K562 (cell line): Measurements from ENCODE around the gene TP53I3. TPM values are rescaled to one million over a fixed set of nuclear protein-coding genes. Genes with fewer than 3 reads are reported as not detected.

Source experiments
- ATAC-seq: fragments of 200-7000 bp; cut with Tn5 transposase; 3 replicates; pipeline ENCODE4 v1.9.1; 2020; ENCODE audit warnings: moderate library complexity
- BruUV-seq: library from RNA; stranded (reverse); fragments of 400-500 nt; replicated peaks from 2 replicates; lab custom pipeline; 2021; lab: Mats Ljungman, UMichigan
- CTCF ChIA-PET: fragments of 300-600 bp; formaldehyde crosslinking; extraction: SDS; loops from one replicate; lab custom pipeline; 2021; ENCODE audit warnings: low intra/inter-chr PET ratio; lab: Yijun Ruan, JAX
- POLR2A ChIA-PET: fragments of 300-600, 350-650 bp; sonication (Branson Sonifier 250); formaldehyde crosslinking; extraction: SDS; loops from one replicate; lab custom pipeline; 2021; ENCODE audit warnings: antibody characterized with exemption, inconsistent platforms; lab: Yijun Ruan, JAX
- DNase-seq, 4 experiments: peaks; one replicate each; pipeline versions ENCODE4 v3.0.0 to v3.0.0-alpha.2; 2011 to 2018; ENCODE audit warnings: low spot score in 3 of 4, mixed read lengths in 3 of 4; ENCODE audit errors: extremely low read depth in 1 of 4
- FAIRE-seq: peaks from 2 replicates; lab custom pipeline; 2011; peaks lifted over from hg19 to GRCh38; lab: Jason Lieb, UNC
- H2AFZ ChIP-seq: 2 replicates; pipeline ENCODE4 v1.6.0; 2011; ENCODE audit warnings: low read depth, low read length, control low read depth, inconsistent platforms
- H3K27ac ChIP-seq: fragments of 200-600 bp; 3 replicates; pipeline ENCODE4 v1.8.0; 2011; ENCODE audit warnings: low read depth, mild to moderate bottlenecking, control low read depth, inconsistent platforms, low read length, moderate library complexity, mixed read lengths; ENCODE audit errors: extremely low read depth
- H3K27me3 ChIP-seq, 2 experiments: fragments of 300-600 bp in 1 of 2; 2 replicates in 1 of 2; 3 replicates in 1 of 2; pipeline versions ENCODE4 v1.6.0 to v1.8.0; 2011; ENCODE audit warnings: inconsistent platforms in 2 of 2, low read length in 2 of 2, mild to moderate bottlenecking in 1 of 2, mixed read lengths in 1 of 2, moderate library complexity in 1 of 2; ENCODE audit not compliant: control insufficient read depth in 2 of 2, insufficient read depth in 2 of 2
- H3K36me3 ChIP-seq: fragments of 300-600 bp; 3 replicates; pipeline ENCODE4 v1.8.0; 2011; ENCODE audit warnings: mild to moderate bottlenecking, low read length, inconsistent platforms; ENCODE audit not compliant: control insufficient read depth, insufficient read depth
- H3K4me1 ChIP-seq, 2 experiments: fragments of 200-600 bp in 1 of 2; replicated peaks in 1 of 2; 2 replicates in 1 of 2; 3 replicates in 1 of 2; pipeline versions ENCODE4 v1.5.1 to v1.8.0; 2011; ENCODE audit warnings: inconsistent platforms in 2 of 2, low read length in 2 of 2, mild to moderate bottlenecking in 1 of 2, mixed read lengths in 1 of 2, moderate library complexity in 1 of 2; ENCODE audit not compliant: control insufficient read depth in 2 of 2, insufficient read depth in 2 of 2
- H3K4me2 ChIP-seq: 2 replicates; pipeline ENCODE4 v1.6.1; 2011; ENCODE audit warnings: low read length, control low read depth, inconsistent platforms, mixed read lengths; ENCODE audit not compliant: insufficient read depth
- H3K4me3 ChIP-seq: fragments of 200-600 bp; sonication (generic), shearing (Covaris generic); 2 replicates; pipeline ENCODE4 v1.5.1; 2016; ENCODE audit warnings: control low read depth, inconsistent platforms
- H3K79me2 ChIP-seq: fragments of 200-600 bp; 3 replicates; pipeline ENCODE4 v1.8.0; 2011; ENCODE audit warnings: low read length, inconsistent platforms; ENCODE audit not compliant: control insufficient read depth, insufficient read depth
- H3K9ac ChIP-seq, 2 experiments: 2 replicates each; pipeline versions ENCODE4 v1.6.0 to v1.6.1; 2011; ENCODE audit warnings: low read depth in 2 of 2, low read length in 2 of 2, control low read depth in 1 of 2, inconsistent platforms in 1 of 2, mild to moderate bottlenecking in 1 of 2, mixed read lengths in 1 of 2; ENCODE audit not compliant: insufficient read depth in 1 of 2
- H3K9me1 ChIP-seq: one replicate; pipeline ENCODE4 v1.6.0; 2011; ENCODE audit warnings: inconsistent platforms, mild to moderate bottlenecking, low read length, moderate library complexity; ENCODE audit not compliant: control insufficient read depth, insufficient read depth
- H3K9me3 ChIP-seq: replicated peaks from 2 replicates; pipeline ENCODE4 v1.5.1; 2011; ENCODE audit warnings: low read depth, low read length, inconsistent platforms; ENCODE audit not compliant: control insufficient read depth, insufficient read depth
- H4K20me1 ChIP-seq: replicated peaks from 2 replicates; pipeline ENCODE4 v1.6.1; 2011; ENCODE audit warnings: low read length, inconsistent platforms, mixed read lengths; ENCODE audit not compliant: control insufficient read depth, insufficient read depth
- BCOR ChIP-seq: fragments of 450-650 bp; IDR thresholded peaks from 2 replicates; pipeline ENCODE4 v1.6.1; 2016
- CBX3 ChIP-seq, 2 experiments: IDR thresholded peaks; 1 replicate in 1 of 2; 2 replicates in 1 of 2; pipeline ENCODE4 v1.6.1; 2012; ENCODE audit warnings: inconsistent platforms in 2 of 2, low read length in 2 of 2, borderline replicate concordance in 1 of 2, control low read depth in 1 of 2
- COPS2 ChIP-seq: fragments of 450-650 bp; conservative IDR thresholded peaks from 2 replicates; pipeline ENCODE4 v1.6.1; 2016; ENCODE audit warnings: mild to moderate bottlenecking, moderate library complexity
- E2F5 ChIP-seq: sonication (generic); formaldehyde crosslinking; IDR thresholded peaks from 2 replicates; pipeline ENCODE4 v1.8.0; 2022; ENCODE audit warnings: mild to moderate bottlenecking, missing genetic modification reagents
- FOXA3 ChIP-seq, 2 experiments: fragments of 450-650 bp in 1 of 2; sonication (generic) in 1 of 2; formaldehyde crosslinking; IDR thresholded peaks in 1 of 2; conservative IDR thresholded peaks in 1 of 2; 2 replicates each; pipeline versions ENCODE4 v1.4.0 to v1.8.0; 2020 to 2022; ENCODE audit warnings: mild to moderate bottlenecking in 2 of 2, missing genetic modification reagents in 1 of 2
- GABPB1 ChIP-seq: sonication (generic); formaldehyde crosslinking; IDR thresholded peaks from 2 replicates; pipeline ENCODE4 v1.8.0; 2022; ENCODE audit warnings: mild to moderate bottlenecking, missing genetic modification reagents
- HIVEP1 ChIP-seq: fragments of 250-450 bp; sonication (Bioruptor Pico); IDR thresholded peaks from 2 replicates; pipeline ENCODE4 v1.4.0; 2020; ENCODE audit warnings: mild to moderate bottlenecking
- KLF6 ChIP-seq: fragments of 250-450 bp; sonication (Bioruptor Pico); IDR thresholded peaks from 2 replicates; pipeline ENCODE4 v1.4.0; 2020; ENCODE audit warnings: mild to moderate bottlenecking, moderate library complexity, borderline replicate concordance
- NRF1 ChIP-seq, 2 experiments: fragments of 450-650 bp; IDR thresholded peaks in 1 of 2; conservative IDR thresholded peaks in 1 of 2; 2 replicates each; pipeline ENCODE4 v1.6.1; 2014; ENCODE audit warnings: mild to moderate bottlenecking in 2 of 2
- RBM25 ChIP-seq: fragments of 200-400 bp; formaldehyde crosslinking; IDR thresholded peaks from 2 replicates; pipeline ENCODE4 v1.6.1; 2018; ENCODE audit warnings: low read length, low read depth, moderate library complexity; ENCODE audit not compliant: severe bottlenecking
- SMAD3 ChIP-seq: fragments of 450-650 bp; formaldehyde crosslinking; conservative IDR thresholded peaks from 2 replicates; pipeline ENCODE4 v1.4.0; 2020; ENCODE audit warnings: mild to moderate bottlenecking
- ZBTB17 ChIP-seq: fragments of 450-650 bp; formaldehyde crosslinking; IDR thresholded peaks from 2 replicates; pipeline ENCODE4 v1.4.0; 2020; ENCODE audit warnings: mild to moderate bottlenecking
- ZNF197 ChIP-seq: fragments of 200-800 bp; sonication (Bioruptor generic); IDR thresholded peaks from 2 replicates; pipeline ENCODE4 v1.6.1; 2016; ENCODE audit warnings: low read depth, missing genetic modification characterization, missing compliant biosample characterization
- ZNF23 ChIP-seq: fragments of 250-450 bp; sonication (Bioruptor Pico); IDR thresholded peaks from 2 replicates; pipeline ENCODE4 v1.4.0; 2020; ENCODE audit warnings: mild to moderate bottlenecking
- ZNF253 ChIP-seq: fragments of 250-450 bp; sonication (Bioruptor Pico); conservative IDR thresholded peaks from 2 replicates; pipeline ENCODE4 v1.6.1; 2021; ENCODE audit warnings: mild to moderate bottlenecking
- WGBS: fragments of 100-300 bp; shearing (Covaris generic); methylation state at CpG from one replicate; pipeline ENCODE4 v1.1.6; 2016; ENCODE audit warnings: low coverage, mixed read lengths; ENCODE audit not compliant: insufficient coverage; ENCODE audit errors: missing lambda C conversion rate; 5-methylcytosine and 5-hydroxymethylcytosine counted together
- in situ Hi-C: fragments of 300-500 bp; cut with MboI; formaldehyde crosslinking; loops from 4 replicates; pipeline ENCODE4 v1.15.0; 2018; ENCODE audit warnings: inconsistent platforms, mixed read lengths
- intact Hi-C: fragments of 100-400 bp; cut with micrococcal nuclease; formaldehyde crosslinking; loops from 2 replicates; pipeline ENCODE4 v1.14.2; 2022
- polyA plus RNA-seq, 8 experiments: library from polyadenylated mRNA; depleted of rRNA in 4 of 8; stranded (reverse) in 5 of 8; unstranded in 3 of 8; fragments of >200 nt; fragmentation: Nextera tagmentation in 2 of 8; fragmentation: Illumina TruSeq in 1 of 8; extraction: Ambion mirVana in 2 of 8; extraction: Trizol in 1 of 8; gene quantifications; 2 replicates each; pipeline versions ENCODE4 v1.2.1 to v1.2.3, GENCODE V29; 2011 to 2014; ENCODE audit warnings: inconsistent platforms in 1 of 8, missing spikeins in 1 of 8
- total RNA-seq, 7 experiments: library from RNA; depleted of rRNA in 6 of 7; stranded (reverse); fragments of >200 nt in 6 of 7; fragmentation: Illumina TruSeq in 2 of 7; extraction: Trizol in 2 of 7; gene quantifications; 2 replicates each; pipeline versions ENCODE4 v1.2.1 to v1.2.3, GENCODE V29; 2011 to 2021; ENCODE audit warnings: low replicate concordance in 1 of 7
- TF ChIP-seq, protein P1 (sequence below), 2 experiments: fragments of 200-800 bp in 1 of 2; sonication (Bioruptor generic) in 1 of 2; sonication (generic) in 1 of 2; formaldehyde crosslinking in 1 of 2; IDR thresholded peaks in 1 of 2; conservative IDR thresholded peaks in 1 of 2; 2 replicates each; pipeline versions ENCODE4 v1.5.0 to v1.6.1; 2016 to 2020; ENCODE audit warnings: missing compliant biosample characterization in 1 of 2, missing genetic modification characterization in 1 of 2, missing genetic modification reagents in 1 of 2
- TF ChIP-seq, protein P2 (sequence below): fragments of 450-650 bp; IDR thresholded peaks from one replicate; pipeline ENCODE4 v1.6.1; 2018; ENCODE audit warnings: mild to moderate bottlenecking, moderate library complexity; ENCODE audit not compliant: partially characterized antibody

The TP53I3 gene
- total and polyA plus RNA-seq, 9 of the 15 experiments (the other 6 are each of a cell fraction or from before 2014, with no cell fraction given) = 0.65 to 9.5 (median 5.6) TPM

DNA sequence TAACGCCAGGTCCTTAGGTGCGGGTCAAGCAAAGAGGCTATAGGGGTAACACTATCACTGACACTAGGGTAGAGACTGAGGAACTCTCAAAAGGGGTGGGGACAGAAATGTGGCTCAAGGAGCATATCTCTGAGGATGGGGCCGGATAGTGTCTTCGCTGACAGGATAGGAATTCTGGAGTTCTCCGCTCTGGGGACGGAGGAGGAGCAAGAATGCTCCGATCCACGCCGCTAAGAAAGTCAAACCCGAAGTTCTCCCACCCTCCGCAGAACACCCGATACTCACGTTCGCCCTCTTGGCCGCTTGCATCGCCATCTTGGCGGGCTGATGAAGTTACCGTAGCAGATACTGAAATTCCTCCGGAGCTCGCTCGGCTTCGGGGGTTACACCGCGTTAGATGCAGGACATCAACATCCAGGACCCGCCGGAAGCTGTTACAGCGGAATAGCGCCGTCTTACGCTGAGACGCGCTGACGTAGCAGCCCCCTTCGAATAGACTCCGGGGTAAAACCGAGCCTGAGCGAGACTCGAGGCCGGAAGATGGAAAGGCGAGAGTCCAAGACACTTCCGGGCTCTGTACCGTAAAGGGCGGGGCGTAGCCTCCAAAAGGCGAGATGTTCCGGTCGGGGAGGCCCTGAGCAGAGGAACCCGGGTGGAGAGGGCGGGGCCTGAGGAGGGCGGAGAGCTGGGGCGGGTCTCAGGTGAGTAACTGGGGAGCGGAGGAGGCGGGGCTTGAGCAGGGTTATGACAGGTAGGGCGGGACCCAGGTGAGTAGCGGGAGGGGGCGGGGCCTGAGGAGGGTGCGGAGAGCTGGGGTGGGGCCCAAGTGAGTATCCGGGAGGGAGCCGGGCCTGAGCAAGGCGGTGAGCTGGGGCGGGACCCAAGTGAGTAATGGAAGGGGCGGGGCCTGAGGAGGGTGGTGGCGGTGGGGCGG is 8.5 kb downstream of the TP53I3 start, which contains the start of gene SF3B6:
Gene SF3B6 (minus strand): TSS at position 412 of the 934 bp plus-strand sequence. CDS start 97 bp downstream, at position 315.
- intact Hi-C loops = loop anchor here (1.0 to 2.0 kb wide), 3 partner anchors 29 to 149 kb away; partner anchors contain the start of genes ATAD2B and WDCP
- Histone ChIP-seq H3K27ac (peak within 1 kb of the TSS; percentile 75), H3K4me3 (peak within 1 kb of the TSS; percentile 58), H3K4me1 (peaks cover 9 to 15% of the 10 kb centered on the region in 2 experiments; a peak in 4 of 5 replicates), H3K9me3 (no peaks in the 10 kb centered on the region), H4K20me1 (no peaks in the 10 kb centered on the region), H2AFZ (peak within 1 kb of the TSS; percentile 82), H3K9ac (peak within 1 kb of the TSS; percentile 78 to 92), H3K36me3 (peaks cover 36% of the 10 kb centered on the region), H3K79me2 (peaks cover 45% of the 10 kb centered on the region), H3K27me3 (no peaks in the 10 kb centered on the region), H3K9me1 (no peaks in the 10 kb centered on the region), H3K4me2 (peak within 1 kb of the TSS; percentile 99)
- FAIRE-seq (peak; percentile 98), DNase-seq (peak; percentile 94 to 100 (median 96)), ATAC-seq (peak; percentile 94)
- in situ Hi-C loops = no loop called here
- WGBS = under 1% methylated on average over 51 of the region's 64 CpGs
- BruUV-seq = TSS peak; percentile 66
- ChIA-PET CTCF (no interaction called here), POLR2A (interaction anchor here (0.5 to 1.9 kb wide), 12 partner anchors 8 to 151 kb away, joined by 3 to 16 read pairs (median 7); partner anchors contain the start of genes ATAD2B, MFSD2B, TP53I3 and WDCP)
- peak; percentile 27 to 66; a peak in 1 of 4 replicates for TF ChIP-seq FOXA3 (CRISPR knock-in tag; conservative IDR thresholded peaks at IDR 0.05 in 1 of 2, IDR thresholded peaks at IDR 0.05 in 1 of 2)
- TF ChIP-seq RBM25 = no peak
- TF ChIP-seq NRF1 (conservative IDR thresholded peaks at IDR 0.05 in 1 of 2, IDR thresholded peaks at IDR 0.05 in 1 of 2) = peak; percentile 71 to 74
- TF ChIP-seq CBX3 (IDR thresholded peaks at IDR 0.05; ENCODE audit: borderline replicate concordance in 1 of 2, low read length in 2 of 2) = peak in 1 of 2 experiments; percentile 96; a peak in 2 of 3 replicates
- TF ChIP-seq KLF6 = peak; percentile 15; the same call in 1 of the 2 replicates
- TF ChIP-seq SMAD3 (CRISPR knock-in tag) = no peak
- no peak for TF ChIP-seq ZNF253
- no peak for TF ChIP-seq E2F5 (CRISPR knock-in tag)
- TF ChIP-seq ZBTB17 (CRISPR knock-in tag) = no peak; the same call in 1 of the 2 replicates
- TF ChIP-seq GABPB1 (CRISPR knock-in tag) = peak; percentile 100
- TF ChIP-seq, protein P1, sequence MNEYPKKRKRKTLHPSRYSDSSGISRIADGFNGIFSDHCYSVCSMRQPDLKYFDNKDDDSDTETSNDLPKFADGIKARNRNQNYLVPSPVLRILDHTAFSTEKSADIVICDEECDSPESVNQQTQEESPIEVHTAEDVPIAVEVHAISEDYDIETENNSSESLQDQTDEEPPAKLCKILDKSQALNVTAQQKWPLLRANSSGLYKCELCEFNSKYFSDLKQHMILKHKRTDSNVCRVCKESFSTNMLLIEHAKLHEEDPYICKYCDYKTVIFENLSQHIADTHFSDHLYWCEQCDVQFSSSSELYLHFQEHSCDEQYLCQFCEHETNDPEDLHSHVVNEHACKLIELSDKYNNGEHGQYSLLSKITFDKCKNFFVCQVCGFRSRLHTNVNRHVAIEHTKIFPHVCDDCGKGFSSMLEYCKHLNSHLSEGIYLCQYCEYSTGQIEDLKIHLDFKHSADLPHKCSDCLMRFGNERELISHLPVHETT (CRISPR knock-in tag; conservative IDR thresholded peaks at IDR 0.05 in 1 of 2, IDR thresholded peaks at IDR 0.05 in 1 of 2) = peak in 1 of 2 experiments; percentile 98; a peak in 2 of 4 replicates
- TF ChIP-seq COPS2 = no peak
- TF ChIP-seq BCOR = peak; percentile 42
- TF ChIP-seq, protein P2, sequence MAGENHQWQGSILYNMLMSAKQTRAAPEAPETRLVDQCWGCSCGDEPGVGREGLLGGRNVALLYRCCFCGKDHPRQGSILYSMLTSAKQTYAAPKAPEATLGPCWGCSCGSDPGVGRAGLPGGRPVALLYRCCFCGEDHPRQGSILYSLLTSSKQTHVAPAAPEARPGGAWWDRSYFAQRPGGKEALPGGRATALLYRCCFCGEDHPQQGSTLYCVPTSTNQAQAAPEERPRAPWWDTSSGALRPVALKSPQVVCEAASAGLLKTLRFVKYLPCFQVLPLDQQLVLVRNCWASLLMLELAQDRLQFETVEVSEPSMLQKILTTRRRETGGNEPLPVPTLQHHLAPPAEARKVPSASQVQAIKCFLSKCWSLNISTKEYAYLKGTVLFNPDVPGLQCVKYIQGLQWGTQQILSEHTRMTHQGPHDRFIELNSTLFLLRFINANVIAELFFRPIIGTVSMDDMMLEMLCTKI = no peak
- TF ChIP-seq ZNF23 = no peak
- no peak for TF ChIP-seq HIVEP1 (CRISPR knock-in tag)
- TF ChIP-seq ZNF197 (CRISPR knock-in tag) = 0 out of 2 replicates have a peak, but pooled peaks have one; percentile 23
